Liver (tissue), 3 donors: Measurements from ENCODE around the gene TREML2.

ENCODE experiments used
- CTCF ChIP-seq: fragments of 150-350 bp; IDR thresholded peaks from 2 replicates; pipeline ENCODE4 v1.5.1; 2017; ENCODE audit warnings: improper control_type of control experiment, low read depth, low read length; ENCODE audit not compliant: missing input control
- EGR1 ChIP-seq, 2 donors: IDR thresholded peaks; 2 replicates each; pipeline ENCODE4 v1.6.1; 2016 to 2018; ENCODE audit warnings: antibody characterized with exemption in 2 of 2, low read depth in 2 of 2
- GABPA ChIP-seq, 2 donors: IDR thresholded peaks in 1 of 2; conservative IDR thresholded peaks in 1 of 2; 2 replicates each; pipeline ENCODE4 v1.6.1; 2016; ENCODE audit warnings: antibody characterized with exemption in 2 of 2, mild to moderate bottlenecking in 1 of 2, moderate library complexity in 1 of 2
- HNF4G ChIP-seq: IDR thresholded peaks from 2 replicates; pipeline ENCODE4 v1.6.1; 2016; ENCODE audit warnings: antibody characterized with exemption
- JUND ChIP-seq, 2 donors: IDR thresholded peaks; 2 replicates each; pipeline ENCODE4 v1.6.1; 2016; ENCODE audit warnings: antibody characterized with exemption in 2 of 2
- MAX ChIP-seq: IDR thresholded peaks from 2 replicates; pipeline ENCODE4 v1.6.1; 2016; ENCODE audit warnings: antibody characterized with exemption
- RAD21 ChIP-seq, 2 donors: IDR thresholded peaks; 2 replicates each; pipeline ENCODE4 v1.6.1; 2016; ENCODE audit warnings: antibody characterized with exemption in 2 of 2, mild to moderate bottlenecking in 2 of 2
- REST ChIP-seq: IDR thresholded peaks from 2 replicates; pipeline ENCODE4 v1.6.1; 2016; ENCODE audit warnings: antibody characterized with exemption, mild to moderate bottlenecking
- SP1 ChIP-seq: IDR thresholded peaks from 2 replicates; pipeline ENCODE4 v1.6.1; 2018; ENCODE audit warnings: antibody characterized with exemption, mild to moderate bottlenecking
- TAF1 ChIP-seq: conservative IDR thresholded peaks from 2 replicates; pipeline ENCODE4 v1.6.1; 2016; ENCODE audit warnings: antibody characterized with exemption, mild to moderate bottlenecking
- ZBTB33 ChIP-seq: IDR thresholded peaks from 2 replicates; pipeline ENCODE4 v1.6.1; 2016; ENCODE audit warnings: antibody characterized with exemption
- donor health status: healthy.
- donor health status: healthy.

- no peak for TF ChIP-seq CTCF
- TF ChIP-seq RAD21 (IDR thresholded peaks at IDR 0.05), result no peak
- TF ChIP-seq EGR1 (IDR thresholded peaks at IDR 0.05; ENCODE audit: low read depth in 2 of 2), result no peak
- no peak for TF ChIP-seq TAF1
- TF ChIP-seq HNF4G, result no peak
- no peak for TF ChIP-seq JUND (IDR thresholded peaks at IDR 0.05)
- TF ChIP-seq REST, result no peak
- TF ChIP-seq GABPA (IDR thresholded peaks at IDR 0.05 in 1 of 2, conservative IDR thresholded peaks at IDR 0.05 in 1 of 2), result no peak
- no peak for TF ChIP-seq MAX
- TF ChIP-seq ZBTB33, result no peak
- no peak for TF ChIP-seq SP1
Measured at GRCh38 chr6:41247882-41248705, 47.1 kb upstream of the TREML2 start.
